Skeletal muscle tissue (tissue), 4 donors: ENCODE measurements around the gene PARD6B. TPM values are rescaled to one million over a fixed set of nuclear protein-coding genes. Genes with fewer than 3 reads are reported as not detected.
"Not testable (repeated sequence)": the region's sequence is repeated elsewhere in the genome, so short reads cannot be mapped to it uniquely, and the experiment has no call there.

Source experiments
- H3K27ac ChIP-seq: one replicate; pipeline ENCODE4 v1.7.0; 2013; ENCODE audit warnings: mild to moderate bottlenecking, low read depth, low read length, inconsistent platforms
- H3K27me3 ChIP-seq, 3 donors: one replicate each; pipeline ENCODE4 v1.7.0; 2013; ENCODE audit warnings: low read length in 3 of 3; ENCODE audit not compliant: control insufficient read depth in 3 of 3, insufficient read depth in 3 of 3
- H3K36me3 ChIP-seq, 3 donors: one replicate each; pipeline ENCODE4 v1.7.0; 2013; ENCODE audit warnings: low read length in 3 of 3; ENCODE audit not compliant: control insufficient read depth in 3 of 3, insufficient read depth in 3 of 3
- H3K4me1 ChIP-seq, 3 donors: one replicate each; pipeline ENCODE4 v1.7.0; 2013; ENCODE audit warnings: low read length in 3 of 3, mild to moderate bottlenecking in 3 of 3; ENCODE audit not compliant: control insufficient read depth in 3 of 3, insufficient read depth in 3 of 3
- H3K4me3 ChIP-seq, 3 donors: one replicate each; pipeline ENCODE4 v1.7.0; 2013; ENCODE audit warnings: low read length in 3 of 3
- H3K9ac ChIP-seq, 3 donors: one replicate each; pipeline ENCODE4 v1.7.0; 2013; ENCODE audit warnings: low read length in 3 of 3, mild to moderate bottlenecking in 3 of 3, moderate library complexity in 2 of 3, low read depth in 1 of 3
- H3K9me3 ChIP-seq, 3 donors: one replicate each; pipeline ENCODE4 v1.7.0; 2013; ENCODE audit warnings: low read length in 3 of 3; ENCODE audit not compliant: control insufficient read depth in 3 of 3
- total RNA-seq: library from RNA; depleted of rRNA; stranded (reverse); fragments of >200 nt; gene quantifications from one replicate; pipeline ENCODE4 v1.2.3, GENCODE V29; 2014
- donor health status: Osteomylitis.

Gene PARD6B
- total RNA-seq, 1 donor from 2014 or later, result 0.52 TPM

DNA sequence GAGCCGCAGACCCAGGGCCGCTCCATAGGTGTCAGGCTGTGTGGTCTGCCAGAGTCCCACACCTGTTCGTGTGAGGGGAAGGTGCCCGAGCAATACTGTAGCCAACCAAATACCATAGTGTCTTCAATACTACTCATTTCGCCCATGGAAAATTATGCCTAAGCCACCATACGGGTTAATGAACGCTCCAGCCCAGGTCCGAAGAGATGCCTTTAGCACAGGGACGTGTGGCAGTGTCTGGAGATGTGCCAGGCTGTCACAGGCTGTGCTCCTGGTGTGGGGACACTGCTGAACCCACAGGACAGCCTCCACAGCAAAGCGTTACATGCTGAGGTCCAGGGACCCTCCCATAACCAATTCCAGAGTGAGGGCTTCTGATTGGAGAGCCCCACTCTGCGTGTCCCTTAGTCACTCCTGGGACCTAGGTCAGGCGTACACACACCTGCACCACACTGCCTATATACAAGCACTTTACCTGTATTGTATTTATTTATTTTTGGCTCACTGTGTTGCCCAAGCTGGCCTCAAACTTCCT is 38.2 kb downstream of the PARD6B start:
- H3K9me3 ChIP-seq, H3K4me3 ChIP-seq, H3K27ac ChIP-seq, H3K4me1 ChIP-seq, H3K9ac ChIP-seq, H3K36me3 ChIP-seq, H3K27me3 ChIP-seq: not testable (repeated sequence)

GRCh38 chr20:50771419-50772080 is 40.2 kb downstream of the PARD6B start:
- not testable (repeated sequence) for H3K36me3 ChIP-seq, H3K9ac ChIP-seq, H3K9me3 ChIP-seq, H3K4me1 ChIP-seq, H3K27me3 ChIP-seq, H3K4me3 ChIP-seq, H3K27ac ChIP-seq

DNA sequence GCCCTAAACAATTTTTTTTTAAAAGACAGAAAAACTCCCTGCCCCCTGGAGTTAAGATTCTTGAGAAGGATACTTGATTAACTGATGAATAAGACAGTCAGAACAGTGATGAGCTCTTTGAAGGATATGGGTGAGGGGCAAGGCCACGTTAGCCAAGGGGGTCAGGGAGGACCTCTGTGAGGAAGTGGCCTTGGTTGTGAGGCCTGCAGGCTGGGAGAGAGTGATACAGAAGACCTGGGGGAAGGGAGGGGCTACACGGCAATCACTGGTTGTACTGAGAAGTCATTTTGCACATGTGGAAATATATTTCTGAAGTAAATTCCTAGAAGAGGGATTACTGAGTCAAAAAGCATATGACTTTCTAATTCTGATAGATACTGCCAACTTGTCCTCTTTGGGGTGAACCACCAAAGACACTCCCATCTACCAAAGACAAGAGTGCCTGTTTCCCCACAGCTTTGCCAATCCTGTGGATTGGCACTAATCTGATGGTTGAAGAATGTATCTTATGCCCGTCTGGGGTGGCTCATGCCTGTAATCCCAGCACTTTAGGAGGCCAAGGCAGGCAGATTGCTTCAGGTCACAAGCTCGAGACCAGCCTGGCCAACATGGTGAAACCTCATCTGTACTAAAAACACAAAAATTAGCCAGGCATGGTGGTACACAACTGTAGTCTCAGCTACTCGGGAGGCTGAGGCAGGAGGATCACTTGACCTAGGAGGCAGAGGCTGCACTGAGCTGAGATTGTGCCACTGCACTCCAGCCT is 41.2 kb downstream of the PARD6B start:
- Histone ChIP-seq H3K27ac (no peak overlapping the region), H3K9me3 (no peaks in the 10 kb centered on the region), H3K4me3 (no peak overlapping the region), H3K9ac (no peak overlapping the region), H3K36me3 (no peaks in the 10 kb centered on the region), H3K27me3 (peaks cover 0 to 3% (median 2%) of the 10 kb centered on the region in 3 donors), H3K4me1 (no peaks in the 10 kb centered on the region)

GRCh38 chr20:50774515-50774914 is 43.1 kb downstream of the PARD6B start:
- Histone ChIP-seq H3K9ac (no peak overlapping the region), H3K36me3 (no peaks in the 10 kb centered on the region), H3K27me3 (peaks cover 0 to 6% (median 2%) of the 10 kb centered on the region in 3 donors), H3K27ac (no peak overlapping the region), H3K9me3 (no peaks in the 10 kb centered on the region), H3K4me3 (no peak overlapping the region), H3K4me1 (no peaks in the 10 kb centered on the region)

DNA sequence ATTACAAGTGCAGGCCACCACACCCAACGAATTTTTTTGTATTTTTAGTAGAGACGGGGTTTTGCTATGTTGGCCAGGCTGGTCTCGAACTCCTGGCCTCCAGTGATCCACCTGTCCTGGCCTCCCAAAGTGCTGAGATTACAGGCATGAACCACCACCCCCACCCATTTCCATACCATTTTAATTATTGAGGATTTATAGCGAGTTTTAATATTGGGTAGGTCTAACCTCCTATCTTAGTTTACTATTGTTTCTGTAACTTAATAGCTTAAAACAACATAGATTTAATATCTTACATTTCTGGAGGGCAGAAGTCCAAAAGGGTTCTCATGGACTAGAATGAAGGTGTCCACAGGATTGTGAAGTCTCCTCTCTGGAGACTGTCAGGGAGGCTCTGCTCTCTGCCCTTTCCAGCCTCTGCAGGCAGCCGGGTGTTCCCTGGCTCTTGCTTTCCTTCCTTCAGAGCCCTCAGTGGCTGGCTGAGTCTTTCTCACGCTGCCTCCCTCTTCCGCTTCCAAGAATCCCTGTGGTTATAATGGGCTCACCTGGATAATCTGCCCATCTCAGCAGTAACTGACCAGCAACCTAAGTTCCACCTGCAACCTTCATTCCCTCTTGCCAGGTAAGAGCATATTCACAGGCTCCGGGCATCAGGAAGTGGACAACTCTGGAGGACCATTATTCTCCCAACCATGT is 44.9 kb downstream of the PARD6B start:
- Histone ChIP-seq H3K4me1 (no peaks in the 10 kb centered on the region), H3K27ac (no peak overlapping the region), H3K9ac (no peak overlapping the region), H3K9me3 (no peaks in the 10 kb centered on the region), H3K4me3 (no peak overlapping the region), H3K27me3 (peaks cover 0 to 6% (median 2%) of the 10 kb centered on the region in 3 donors), H3K36me3 (no peaks in the 10 kb centered on the region)

GRCh38 chr20:50777373-50777772 is 46.0 kb downstream of the PARD6B start:
- no peak overlapping the region for H3K27ac ChIP-seq
- H3K4me3 ChIP-seq, result no peak overlapping the region
- no peaks in the 10 kb centered on the region for H3K4me1 ChIP-seq
- H3K36me3 ChIP-seq, result no peaks in the 10 kb centered on the region
- no peak overlapping the region for H3K9ac ChIP-seq
- H3K9me3 ChIP-seq, result no peaks in the 10 kb centered on the region
- H3K27me3 ChIP-seq, result peaks cover 0 to 6% (median 2%) of the 10 kb centered on the region in 3 donors

- H3K27me3 ChIP-seq, H3K9me3 ChIP-seq, H3K4me3 ChIP-seq, H3K9ac ChIP-seq, H3K27ac ChIP-seq, H3K4me1 ChIP-seq, H3K36me3 ChIP-seq: not testable (repeated sequence)
These were observed 47.6 kb downstream of the PARD6B start for GRCh38 chr20:50778994-50779393.

- Histone ChIP-seq H3K36me3 (no peaks in the 10 kb centered on the region), H3K27me3 (peaks cover 0 to 3% (median 0%) of the 10 kb centered on the region in 3 donors), H3K4me3 (no peak overlapping the region), H3K4me1 (peaks cover 0 to under 1% (median 0%) of the 10 kb centered on the region in 3 donors), H3K27ac (no peak overlapping the region), H3K9me3 (no peaks in the 10 kb centered on the region), H3K9ac (no peak overlapping the region)
These were observed 52.0 kb downstream of the PARD6B start for GRCh38 chr20:50783390-50783789.

DNA sequence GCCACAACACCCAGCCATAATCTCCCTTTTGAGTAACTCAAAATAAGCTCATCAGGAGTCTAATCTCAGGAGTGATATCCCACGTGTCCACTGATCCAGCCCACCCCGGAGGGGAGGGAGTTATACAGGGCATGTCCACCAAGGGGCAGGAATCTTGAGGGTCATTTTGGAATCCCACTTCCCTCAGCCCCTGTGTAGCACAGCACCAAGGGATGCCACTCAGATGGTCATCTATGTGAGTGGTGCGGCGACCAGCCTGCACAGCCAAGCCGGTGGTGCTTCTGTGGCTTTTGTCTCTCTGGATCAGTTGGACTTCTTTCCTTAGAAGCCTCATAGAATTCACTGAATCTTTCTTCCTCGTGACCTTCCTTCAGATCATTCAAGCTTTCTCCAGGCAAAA is 52.5 kb downstream of the PARD6B start:
- Histone ChIP-seq H3K36me3 (no peaks in the 10 kb centered on the region), H3K4me3 (no peak overlapping the region), H3K27me3 (peaks cover 0 to 3% (median 0%) of the 10 kb centered on the region in 3 donors), H3K9ac (no peak overlapping the region), H3K27ac (no peak overlapping the region), H3K4me1 (peaks cover 0 to 2% (median 0%) of the 10 kb centered on the region in 3 donors), H3K9me3 (no peaks in the 10 kb centered on the region)

GRCh38 chr20:50784464-50784863 is 53.1 kb downstream of the PARD6B start:
- H3K27ac ChIP-seq, result no peak overlapping the region

More at GRCh38 chr20:50784464-50784863, 53.1 kb downstream of the PARD6B start:
- Histone ChIP-seq H3K36me3 (no peaks in the 10 kb centered on the region), H3K4me1 (peaks cover 0 to 2% (median 0%) of the 10 kb centered on the region in 3 donors), H3K9ac (no peak overlapping the region), H3K9me3 (no peaks in the 10 kb centered on the region), H3K27me3 (no peaks in the 10 kb centered on the region), H3K4me3 (no peak overlapping the region)
